LHCN-M2 (cell line): ENCODE results near the gene MED8. TPM values are rescaled to one million over a fixed set of nuclear protein-coding genes. Genes with fewer than 3 reads are reported as not detected.

Experiments
- DNase-seq: peaks from one replicate; pipeline ENCODE4 v3.0.0-alpha.2; 2012; ENCODE audit warnings: low read depth
- total RNA-seq: library from RNA; depleted of rRNA; stranded (reverse); fragments of >200 nt; gene quantifications from 2 replicates; pipeline ENCODE4 v1.2.3, GENCODE V29; 2014

Gene MED8
- total RNA-seq, 1 experiment from 2014 or later: 31.7 TPM

DNA sequence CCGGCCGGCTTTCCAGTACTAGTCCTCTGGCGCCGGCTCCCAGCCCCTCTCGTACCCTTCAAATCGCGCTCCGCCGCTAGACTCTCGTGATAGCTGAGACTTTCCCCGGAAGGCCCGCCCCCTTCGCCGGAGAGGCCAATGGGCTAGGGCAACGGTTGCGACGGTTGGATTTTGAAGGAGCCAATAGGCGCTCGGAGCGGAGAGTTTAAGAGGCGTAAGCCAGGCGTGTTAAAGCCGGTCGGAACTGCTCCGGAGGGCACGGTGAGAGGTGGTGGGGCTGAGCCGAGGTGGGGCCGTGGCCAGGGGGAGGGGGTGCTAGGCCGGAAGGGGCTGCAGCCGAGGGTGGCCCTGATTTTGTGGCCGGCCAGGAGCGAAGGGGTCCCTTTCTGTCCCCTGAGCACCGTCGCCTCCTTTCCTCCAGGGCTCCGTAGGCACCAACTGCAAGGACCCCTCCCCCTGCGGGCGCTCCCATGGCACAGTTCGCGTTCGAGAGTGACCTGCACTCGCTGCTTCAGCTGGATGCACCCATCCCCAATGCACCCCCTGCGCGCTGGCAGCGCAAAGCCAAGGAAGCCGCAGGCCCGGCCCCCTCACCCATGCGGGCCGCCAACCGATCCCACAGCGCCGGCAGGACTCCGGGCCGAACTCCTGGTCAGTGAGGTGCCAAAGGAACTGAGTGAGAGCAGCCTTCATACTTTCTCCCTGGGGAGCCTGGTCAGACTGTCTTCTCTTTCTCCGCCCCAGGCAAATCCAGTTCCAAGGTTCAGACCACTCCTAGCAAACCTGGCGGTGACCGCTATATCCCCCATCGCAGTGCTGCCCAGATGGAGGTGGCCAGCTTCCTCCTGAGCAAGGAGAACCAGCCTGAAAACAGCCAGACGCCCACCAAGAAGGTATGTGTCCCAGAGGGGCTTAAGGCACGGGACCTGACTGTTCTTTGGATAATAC is 30.6 kb downstream of the MED8 start, which contains the start of gene CDC20:
Gene CDC20, plus strand, starts transcription at position 236 of the 948 bp plus-strand sequence. Its CDS starts 235 bp downstream, at position 471.
- DNase-seq: peak; percentile 98

DNA sequence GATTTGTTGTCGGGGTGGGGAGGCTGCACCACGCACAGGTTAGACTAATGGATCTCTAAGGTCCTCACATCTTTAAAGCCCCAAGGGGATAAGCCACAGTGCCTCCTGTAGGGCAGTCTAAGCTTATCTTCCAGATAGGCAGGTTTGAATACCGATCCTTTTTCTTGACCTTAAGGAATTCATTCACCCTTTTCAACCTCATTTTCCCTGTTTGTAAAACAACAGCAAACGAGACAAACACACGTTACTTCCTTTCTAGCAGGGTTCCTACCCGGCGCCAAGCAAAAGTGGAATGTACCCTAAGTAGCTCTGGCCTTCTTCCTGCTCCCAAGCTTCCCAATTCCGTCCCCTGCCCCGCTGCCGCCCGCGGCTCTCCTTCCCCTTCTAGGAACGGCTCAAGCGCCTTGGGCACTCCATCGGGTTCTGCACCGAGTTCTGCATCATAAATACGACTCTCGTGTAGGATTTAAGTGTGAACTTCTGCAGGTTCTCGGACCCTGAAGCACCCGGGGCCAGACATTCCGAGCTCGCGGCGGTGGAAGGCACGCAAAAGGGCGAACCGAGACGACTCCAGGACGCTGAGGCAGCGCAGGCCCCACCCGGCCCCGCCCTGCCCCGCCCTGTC is 31.4 kb downstream of the MED8 start:
- peak; percentile 60 for DNase-seq

DNA sequence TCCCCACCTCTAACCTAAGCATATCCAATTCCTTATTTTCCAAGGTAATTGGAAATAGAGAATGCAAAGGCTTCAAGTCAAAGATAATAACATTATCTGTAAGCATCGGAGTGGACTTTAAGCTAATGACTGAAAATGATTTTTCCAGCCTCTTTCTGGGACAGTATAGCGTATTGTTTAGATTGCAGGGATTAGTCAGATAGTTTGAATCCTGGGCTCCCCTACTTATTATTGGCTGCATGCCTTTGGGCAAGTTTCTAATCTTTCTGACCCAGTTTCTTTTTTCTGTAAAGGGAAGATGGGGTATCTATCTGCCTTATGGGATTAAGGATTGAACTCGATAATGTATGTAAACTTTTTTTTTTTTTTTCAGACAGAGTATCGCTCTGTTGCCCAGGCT is 32.3 kb downstream of the MED8 start:
- DNase-seq: no peak

DNA sequence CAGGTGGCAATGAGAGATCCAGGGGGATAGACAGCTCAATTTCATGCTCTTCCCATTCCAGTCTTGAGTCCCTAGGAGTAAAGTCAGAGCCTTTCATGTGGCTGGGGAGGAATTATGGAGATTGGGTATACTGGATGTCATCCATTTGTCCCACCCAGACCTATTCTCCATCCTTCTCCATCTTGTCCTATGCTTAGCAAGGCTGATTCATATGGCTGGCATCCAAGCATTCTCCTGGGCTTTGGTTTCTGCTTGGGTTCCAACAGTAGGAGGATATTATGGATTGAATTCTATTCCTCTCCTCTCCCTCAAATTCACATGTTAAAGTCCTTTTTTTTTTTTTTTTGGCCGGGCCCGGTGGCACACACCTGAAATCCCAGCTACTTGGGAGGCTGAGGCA is 34.7 kb downstream of the MED8 start:
- DNase-seq: peak; percentile 15

DNA sequence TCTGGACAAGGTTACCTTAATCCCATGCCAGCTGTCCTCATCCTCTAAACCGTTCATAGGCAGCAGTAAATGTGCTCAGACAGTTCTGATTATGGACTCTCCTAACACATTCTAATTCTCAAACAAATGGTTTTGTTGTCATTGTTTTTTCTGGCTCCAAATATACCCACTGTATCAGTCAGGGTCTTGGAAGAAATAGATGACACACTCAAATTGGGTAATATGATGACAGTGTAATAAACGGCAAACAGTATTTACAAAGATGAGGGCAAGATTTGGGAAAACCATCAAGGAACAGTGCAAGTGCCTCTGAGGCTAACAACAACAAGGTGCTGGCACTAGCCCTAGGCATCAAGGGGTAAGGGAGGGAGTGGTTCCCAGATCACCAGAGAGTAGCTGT is 35.1 kb downstream of the MED8 start:
- no peak for DNase-seq

DNA sequence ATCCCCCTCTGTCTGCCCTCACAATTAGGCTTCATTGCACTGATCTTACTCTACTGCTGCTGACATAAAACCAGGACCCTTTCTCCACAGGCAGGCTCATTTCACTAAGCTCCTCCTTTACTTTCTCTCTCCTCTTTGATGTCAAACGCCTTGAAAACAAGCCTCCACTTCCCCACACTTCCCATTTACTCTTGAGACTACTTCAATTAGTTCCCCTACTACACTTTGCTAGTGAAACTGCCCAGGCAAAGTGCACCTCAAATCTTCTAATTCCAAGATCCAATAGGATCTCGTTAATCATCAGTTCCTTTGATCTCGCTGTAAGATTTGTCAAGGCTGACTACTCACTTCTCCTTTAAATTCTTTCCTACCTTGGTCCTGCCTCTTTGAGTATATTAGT is 36.7 kb downstream of the MED8 start:
- DNase-seq: no peak

DNA sequence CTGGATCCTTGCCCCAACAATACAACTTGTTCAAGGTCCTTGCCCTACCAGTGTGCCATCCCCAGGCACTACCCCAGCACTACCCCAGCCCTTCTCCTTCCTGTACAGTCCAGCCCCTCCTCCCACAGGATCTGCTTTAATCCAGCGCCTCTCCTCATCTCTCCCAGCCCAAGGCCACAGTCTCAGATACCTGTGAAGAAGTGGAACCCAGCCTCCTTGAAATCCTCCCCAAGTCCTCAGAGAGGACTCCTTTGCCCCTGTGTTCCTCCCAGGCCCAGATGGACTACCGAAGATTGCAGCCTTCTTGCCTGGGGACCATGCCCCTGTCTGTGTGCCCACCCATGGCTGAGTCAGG is 37.3 kb downstream of the MED8 start:
- no peak for DNase-seq

DNA sequence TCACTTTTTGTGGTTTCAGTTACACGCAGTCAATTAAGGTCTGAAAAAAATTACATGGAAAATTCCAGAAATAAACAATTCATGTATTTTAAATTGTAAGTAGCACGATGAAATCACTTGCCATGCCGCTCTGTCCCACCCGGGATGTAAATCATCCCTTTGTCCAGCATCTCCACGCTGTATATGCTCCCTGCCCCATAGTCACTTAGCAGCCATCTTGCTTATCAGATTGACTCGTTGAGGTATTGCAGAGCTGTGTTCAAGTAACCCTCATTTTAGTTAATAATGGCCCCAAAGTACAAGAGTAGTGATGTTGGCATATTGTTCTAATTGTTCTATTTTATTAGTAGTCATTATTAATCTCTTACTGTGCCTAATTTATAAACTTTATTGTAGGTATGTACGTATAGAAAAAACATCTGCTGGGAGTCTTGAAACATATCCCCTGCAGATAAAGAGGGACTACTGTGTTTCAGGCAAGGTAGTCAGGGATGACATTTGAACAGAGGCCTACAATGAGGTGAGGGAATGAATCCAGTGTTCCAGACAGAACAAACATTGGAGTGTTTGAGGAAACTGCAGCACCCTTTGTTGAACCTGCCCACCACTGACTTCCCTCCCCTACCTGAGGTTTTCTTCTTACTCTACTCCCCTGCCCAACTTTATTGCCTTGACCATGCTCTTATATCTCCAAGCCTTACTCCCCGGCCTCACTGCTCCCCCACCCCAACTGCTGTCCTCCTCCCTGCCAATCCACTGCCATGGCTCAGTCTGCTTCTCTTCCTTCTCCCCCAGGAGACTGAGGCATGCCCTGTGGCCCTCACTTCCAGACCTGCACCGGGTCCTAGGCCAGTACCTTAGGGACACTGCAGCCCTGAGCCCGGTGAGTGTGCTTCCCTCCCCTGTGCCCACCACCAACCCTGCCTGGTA is 37.9 kb downstream of the MED8 start:
- no peak for DNase-seq

DNA sequence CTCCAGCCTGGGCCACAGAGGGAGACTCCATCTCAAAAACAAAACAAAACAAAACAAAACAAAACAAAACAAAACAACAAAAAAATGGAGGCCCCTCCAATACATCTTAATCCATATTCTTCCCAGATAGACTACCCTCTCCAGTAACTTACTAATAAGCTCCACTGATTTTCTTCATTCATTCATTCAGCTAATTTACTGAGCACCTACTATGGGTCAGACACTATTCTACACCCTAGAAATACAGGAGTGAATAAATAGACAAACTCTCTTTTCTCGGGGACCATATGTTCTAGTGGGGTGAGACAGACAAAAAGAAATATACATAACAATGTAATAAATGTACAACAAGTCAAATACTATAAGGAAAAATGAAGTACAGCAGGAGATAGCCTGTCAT is 38.6 kb downstream of the MED8 start:
- no peak for DNase-seq

DNA sequence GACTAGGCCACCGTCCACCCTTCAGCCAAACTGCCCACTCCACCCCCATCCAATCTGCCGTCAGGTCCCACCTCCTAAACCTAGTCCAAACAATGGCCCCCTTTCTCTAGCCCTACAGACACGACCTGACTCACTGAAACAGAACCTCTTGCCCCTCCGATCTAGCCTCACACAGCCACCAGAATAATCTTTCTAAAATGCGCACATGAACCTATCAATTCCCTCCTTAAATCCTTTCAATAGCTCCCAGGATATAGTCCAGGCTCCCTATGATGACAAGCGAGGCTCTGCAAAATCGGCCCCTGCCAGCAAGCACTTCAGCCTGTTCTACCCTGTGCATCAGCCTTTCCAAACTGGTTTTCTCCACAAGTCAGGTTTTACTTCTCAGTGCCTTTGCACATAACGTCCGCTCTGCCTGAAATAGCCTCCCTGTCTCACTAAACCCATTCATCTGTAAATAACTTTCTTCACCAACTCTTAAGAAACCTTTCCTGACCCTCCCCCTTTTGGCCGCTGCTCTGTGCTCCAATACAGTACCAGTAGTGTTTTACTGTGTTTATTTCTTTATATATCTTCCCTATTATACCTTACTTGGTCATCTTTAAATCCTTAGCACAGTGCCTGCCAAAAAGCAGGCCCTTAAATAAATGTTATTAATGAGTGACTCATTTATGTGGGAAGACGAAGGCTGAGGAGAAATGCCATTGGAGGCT is 39.9 kb downstream of the MED8 start:
- no peak for DNase-seq

DNA sequence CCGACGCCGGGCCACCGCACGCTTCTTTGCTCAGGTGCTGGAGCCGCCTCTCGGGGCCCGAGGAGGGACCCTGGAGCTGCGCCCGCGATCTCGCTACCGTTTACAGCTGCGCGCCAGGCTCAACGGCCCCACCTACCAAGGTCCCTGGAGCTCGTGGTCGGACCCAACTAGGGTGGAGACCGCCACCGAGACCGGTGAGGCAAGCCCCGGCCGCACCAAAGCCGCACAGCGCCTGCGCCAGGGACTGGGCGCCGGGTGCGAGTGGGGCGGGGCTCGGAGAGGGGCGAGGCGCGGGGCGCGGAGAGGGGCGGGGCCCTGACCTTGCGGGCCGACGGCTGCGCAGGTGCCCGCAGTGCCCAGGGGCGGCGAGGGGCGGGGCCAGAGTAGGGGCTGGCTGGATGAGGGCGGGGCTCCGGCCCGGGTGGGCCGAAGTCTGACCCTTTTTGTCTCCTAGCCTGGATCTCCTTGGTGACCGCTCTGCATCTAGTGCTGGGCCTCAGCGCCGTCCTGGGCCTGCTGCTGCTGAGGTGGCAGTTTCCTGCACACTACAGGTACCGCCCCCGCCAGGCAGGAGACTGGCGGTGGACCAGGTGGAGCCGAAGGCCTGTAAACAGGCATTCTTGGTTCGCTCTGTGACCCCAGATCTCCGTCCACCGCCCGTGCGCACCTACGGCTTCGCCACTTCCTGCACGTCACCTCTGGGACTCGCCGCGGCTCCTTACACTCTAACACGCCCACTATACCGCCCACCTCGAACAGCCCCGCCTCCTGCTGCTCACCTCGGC is 40.6 kb downstream of the MED8 start:
- DNase-seq: peak; percentile 21

DNA sequence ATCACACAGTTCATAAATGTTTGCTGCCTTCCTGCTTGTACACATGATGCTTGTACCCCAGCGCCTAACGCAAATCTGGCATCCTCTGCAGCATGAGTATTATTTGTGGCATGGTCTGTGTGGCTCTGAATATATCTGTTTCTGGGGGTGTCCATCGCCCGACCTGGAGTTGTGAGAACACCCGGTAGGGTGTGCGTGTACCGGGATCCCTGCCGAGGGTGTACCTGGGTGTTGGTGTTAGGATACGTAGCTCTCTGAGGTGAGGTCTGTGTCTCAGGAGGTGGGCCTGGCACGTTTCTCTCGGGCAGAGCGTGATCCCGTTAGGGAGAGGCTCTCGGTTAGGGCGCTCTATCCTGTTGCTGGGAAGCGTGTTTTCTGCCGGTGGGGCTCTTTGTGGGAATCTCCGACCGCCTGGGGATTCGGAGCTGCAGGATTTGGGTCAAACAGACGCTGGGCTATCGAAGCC is 41.2 kb downstream of the MED8 start:
- DNase-seq: no peak

DNA sequence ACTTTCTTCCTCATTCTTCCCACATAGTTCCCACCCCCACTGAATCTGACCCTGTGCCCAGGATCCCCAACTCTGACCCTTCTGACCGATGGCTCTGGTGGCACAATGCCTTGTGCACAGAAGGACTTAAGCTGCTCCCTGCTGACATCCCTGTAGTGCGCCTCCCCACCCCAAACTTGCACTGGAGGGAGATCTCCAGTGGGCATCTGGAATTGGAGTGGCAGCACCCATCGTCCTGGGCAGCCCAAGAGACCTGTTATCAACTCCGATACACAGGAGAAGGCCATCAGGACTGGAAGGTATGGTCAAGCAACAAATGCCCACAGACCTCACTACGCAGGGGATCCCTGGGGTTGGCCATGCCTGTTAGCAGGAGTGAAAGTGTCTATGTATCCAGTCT is 43.0 kb downstream of the MED8 start:
- no peak for DNase-seq

DNA sequence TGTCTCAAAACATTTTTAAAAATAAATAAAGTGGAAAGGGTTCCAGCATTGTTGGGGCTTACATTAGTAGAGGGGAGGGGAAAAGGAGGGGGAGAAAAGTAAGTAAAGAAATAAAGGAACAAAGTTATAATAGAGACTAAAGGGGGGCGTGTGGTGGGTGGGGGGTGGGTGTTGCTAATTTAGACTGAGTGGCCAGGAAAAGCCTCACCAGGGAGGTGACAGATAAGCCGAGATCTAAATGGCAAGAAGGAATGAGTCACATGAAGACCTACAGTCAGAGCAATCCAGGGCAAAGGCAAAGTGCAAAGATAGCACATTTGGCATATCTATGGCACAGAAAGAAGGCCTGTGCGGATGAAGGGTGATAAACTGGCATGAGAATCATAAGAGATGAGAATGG is 44.5 kb downstream of the MED8 start:
- DNase-seq: no peak

DNA sequence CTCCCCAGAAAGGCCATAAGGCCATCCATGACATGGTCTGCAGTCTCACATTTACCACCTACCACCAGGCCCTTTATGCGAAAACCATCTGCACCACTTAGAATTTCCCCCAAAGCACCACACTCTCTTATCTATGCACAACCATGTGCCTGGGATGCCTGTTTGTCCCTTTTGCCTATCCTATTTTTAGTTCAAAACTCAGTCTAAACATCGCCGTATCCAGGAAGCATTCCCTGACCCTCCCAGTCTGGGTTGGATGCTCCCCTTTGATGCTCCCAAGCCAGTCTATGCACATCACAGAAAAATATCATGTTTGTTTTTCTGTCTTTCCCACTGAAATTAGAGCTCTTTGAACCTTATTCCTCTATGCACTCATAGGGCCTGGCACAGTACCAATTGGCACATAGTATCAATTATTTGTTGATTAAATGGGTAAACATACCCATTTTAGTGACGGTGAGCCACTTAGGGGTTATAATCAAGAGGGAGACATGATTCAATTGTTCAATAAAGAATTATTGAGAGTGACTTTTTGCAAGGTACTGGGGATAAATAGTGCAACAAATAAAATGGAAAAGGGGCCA is 45.2 kb downstream of the MED8 start:
- DNase-seq: no peak

DNA sequence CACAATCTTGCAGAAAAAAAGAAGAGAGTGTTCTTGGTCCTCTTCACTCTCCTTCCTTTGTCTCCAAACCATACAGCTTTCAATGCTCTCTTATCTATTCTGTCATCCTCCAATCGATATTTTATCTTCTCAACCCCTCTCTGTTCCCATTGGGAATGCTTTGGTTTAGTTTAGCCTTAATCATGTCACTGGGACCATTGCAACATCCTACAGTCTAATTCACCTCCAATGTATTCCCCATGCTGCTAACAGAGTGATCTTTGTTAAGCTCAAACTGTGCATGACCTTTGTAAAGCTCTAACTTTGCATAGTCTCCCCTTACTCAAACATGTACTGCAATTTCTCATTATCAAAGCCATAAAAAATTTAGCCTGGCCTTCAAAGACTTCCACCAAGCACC is 49.0 kb downstream of the MED8 start:
- DNase-seq: no peak

DNA sequence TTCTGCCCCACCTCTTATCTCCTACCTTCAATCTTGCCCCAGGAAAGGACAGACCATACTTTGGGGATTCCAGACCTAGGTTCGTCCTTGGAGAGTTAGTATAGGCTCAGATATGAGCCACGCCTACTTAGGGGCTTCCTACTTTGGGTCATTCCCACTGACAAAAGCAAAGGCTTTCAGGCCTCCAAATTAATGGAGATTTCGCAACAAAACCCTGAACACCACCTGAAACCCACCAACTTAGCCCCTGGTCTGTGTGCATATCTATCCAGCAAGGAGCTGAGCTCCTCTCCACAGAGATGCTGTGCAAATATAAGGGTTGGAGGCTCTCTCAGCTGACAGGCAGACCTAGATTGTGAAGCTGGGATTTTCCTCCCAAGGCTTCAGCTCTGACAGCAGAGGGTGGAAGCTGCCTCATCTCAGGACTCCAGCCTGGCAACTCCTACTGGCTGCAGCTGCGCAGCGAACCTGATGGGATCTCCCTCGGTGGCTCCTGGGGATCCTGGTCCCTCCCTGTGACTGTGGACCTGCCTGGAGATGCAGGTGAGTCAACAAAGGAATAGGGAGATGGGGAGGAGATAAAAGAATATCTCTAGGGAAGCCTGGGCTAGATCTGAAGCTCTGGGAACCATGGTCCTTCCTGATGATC is 49.9 kb downstream of the MED8 start:
- no peak for DNase-seq

DNA sequence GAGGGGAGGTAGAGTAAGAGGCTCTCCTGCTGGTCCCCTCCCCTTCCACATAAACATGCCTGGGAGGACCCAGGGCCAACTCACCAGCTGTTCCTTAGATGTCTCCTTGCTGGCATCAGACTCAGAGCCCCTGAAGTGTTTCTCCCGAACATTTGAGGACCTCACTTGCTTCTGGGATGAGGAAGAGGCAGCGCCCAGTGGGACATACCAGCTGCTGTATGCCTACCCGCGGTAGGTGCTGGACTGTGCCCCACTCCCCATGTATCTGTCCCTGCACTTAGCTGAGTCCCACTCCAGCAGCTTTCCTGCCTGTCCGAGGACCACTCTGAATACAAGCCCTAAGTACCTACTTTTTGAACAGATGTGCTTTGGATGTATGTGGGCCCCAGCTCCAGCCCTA is 51.6 kb downstream of the MED8 start:
- no peak for DNase-seq

DNA sequence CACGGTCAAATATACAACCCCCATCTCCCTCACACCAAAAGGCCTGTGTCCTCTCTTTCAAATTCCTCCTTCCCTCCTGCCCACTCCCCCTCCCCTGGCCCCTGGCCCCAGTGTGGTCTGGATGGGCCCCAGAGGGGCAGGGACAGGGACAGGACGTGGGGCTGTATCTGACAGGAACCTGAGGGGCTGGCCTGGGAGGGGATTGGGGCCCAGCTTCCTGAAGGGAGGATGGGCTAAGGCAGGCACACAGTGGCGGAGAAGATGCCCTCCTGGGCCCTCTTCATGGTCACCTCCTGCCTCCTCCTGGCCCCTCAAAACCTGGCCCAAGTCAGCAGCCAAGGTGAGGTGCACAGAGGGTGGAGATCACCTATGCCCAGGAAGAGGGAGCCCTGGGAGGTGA is 52.0 kb downstream of the MED8 start, which contains the start of gene MPL:
Gene MPL, plus strand, starts transcription at position 231 of the 400 bp plus-strand sequence. Its CDS starts 31 bp downstream, at position 262.
- DNase-seq: no peak
